KG1 (cell line): ENCODE measurements around the gene SEMA3C.

Experiments
- DNase-seq: peaks from one replicate; lab custom pipeline; 2025; lab: John Stamatoyannopoulos, UW

The SEMA3C gene

GRCh38 chr7:80885757-80886156 is 33.1 kb downstream of the SEMA3C start:
- DNase-seq = no peak

- DNase-seq = no peak
These were observed 34.2 kb downstream of the SEMA3C start for GRCh38 chr7:80884511-80885195.

- DNase-seq = no peak
These were observed 35.5 kb downstream of the SEMA3C start for GRCh38 chr7:80883154-80884025.

- DNase-seq = no peak
These were observed 36.5 kb downstream of the SEMA3C start for GRCh38 chr7:80882213-80882801.

GRCh38 chr7:80881351-80881900 is 37.4 kb downstream of the SEMA3C start:
- DNase-seq = no peak

- DNase-seq = no peak
These were observed 39.0 kb downstream of the SEMA3C start for GRCh38 chr7:80879849-80880248.

GRCh38 chr7:80876894-80877414 is 41.9 kb downstream of the SEMA3C start:
- DNase-seq = no peak

GRCh38 chr7:80875537-80876120 is 43.2 kb downstream of the SEMA3C start:
- DNase-seq = no peak

GRCh38 chr7:80873140-80873539 is 45.7 kb downstream of the SEMA3C start:
- no peak for DNase-seq

GRCh38 chr7:80871228-80871627 is 47.6 kb downstream of the SEMA3C start:
- DNase-seq = no peak

GRCh38 chr7:80870813-80871212 is 48.0 kb downstream of the SEMA3C start:
- DNase-seq = no peak

GRCh38 chr7:80869821-80870751 is 48.8 kb downstream of the SEMA3C start:
- DNase-seq = no peak

GRCh38 chr7:80869106-80869784 is 49.6 kb downstream of the SEMA3C start:
- DNase-seq = no peak

GRCh38 chr7:80868566-80868965 is 50.3 kb downstream of the SEMA3C start:
- no peak for DNase-seq

- no peak for DNase-seq
These were observed 58.3 kb downstream of the SEMA3C start for GRCh38 chr7:80860554-80860953.

- DNase-seq = no peak
These were observed 59.4 kb downstream of the SEMA3C start for GRCh38 chr7:80859272-80859970.

- no peak for DNase-seq
These were observed 60.5 kb downstream of the SEMA3C start for GRCh38 chr7:80858141-80858903.

- DNase-seq = no peak
These were observed 62.1 kb downstream of the SEMA3C start for GRCh38 chr7:80856769-80857168.

- DNase-seq = no peak
These were observed 66.9 kb downstream of the SEMA3C start for GRCh38 chr7:80851896-80852476.
